SU-DHL-6 (cell line): ENCODE results near the gene ALDOB.

ENCODE experiments used
- H2AFZ ChIP-seq: fragments of 200-600 bp; sonication (generic); 2 replicates; pipeline ENCODE4 v1.6.1; 2014; ENCODE audit warnings: low read depth, mild to moderate bottlenecking, moderate library complexity, mixed read lengths, antibody characterized with exemption, low read length; ENCODE audit not compliant: severe bottlenecking
- H3F3A ChIP-seq: fragments of 200-600 bp; shearing (Covaris generic); 2 replicates; pipeline ENCODE4 v1.6.0; 2016; ENCODE audit warnings: antibody characterized with exemption, mild to moderate bottlenecking; ENCODE audit not compliant: insufficient read depth
- H3K27ac ChIP-seq: fragments of 200-600 bp; sonication (generic); 2 replicates; pipeline ENCODE4 v1.5.1; 2016; ENCODE audit warnings: low read depth, mild to moderate bottlenecking, low read length, moderate library complexity, mixed read lengths
- H3K27me3 ChIP-seq: fragments of 200-600 bp; sonication (generic), shearing (Covaris generic); 2 replicates; pipeline ENCODE4 v1.6.0; 2014; ENCODE audit warnings: mild to moderate bottlenecking, low read length
- H3K36me3 ChIP-seq: fragments of 200-600 bp; sonication (generic); 2 replicates; pipeline ENCODE4 v1.6.1; 2014; ENCODE audit warnings: mild to moderate bottlenecking, low read length, mixed read lengths
- H3K4me2 ChIP-seq: fragments of 300-600, 200-600 bp; shearing (Covaris generic), sonication (generic); 2 replicates; pipeline ENCODE4 v1.6.0; 2014; ENCODE audit warnings: low read length, low read depth, mild to moderate bottlenecking; ENCODE audit not compliant: poor library complexity, severe bottlenecking
- H3K4me3 ChIP-seq: fragments of 200-600 bp; sonication (generic); 2 replicates; pipeline ENCODE4 v1.5.1; 2014; ENCODE audit warnings: antibody characterized with exemption, low read length, mild to moderate bottlenecking, mixed read lengths; ENCODE audit not compliant: insufficient read depth, poor library complexity, severe bottlenecking
- H3K79me2 ChIP-seq: fragments of 200-600 bp; sonication (generic); 2 replicates; pipeline ENCODE4 v1.6.1; 2014; ENCODE audit warnings: mild to moderate bottlenecking, low read length, moderate library complexity; ENCODE audit not compliant: insufficient read depth
- H3K9ac ChIP-seq: fragments of 200-600 bp; sonication (generic); 2 replicates; pipeline ENCODE4 v1.7.0; 2014; ENCODE audit warnings: mild to moderate bottlenecking, low read length
- H3K9me2 ChIP-seq: fragments of 200-600 bp; sonication (generic); replicated peaks from 2 replicates; pipeline ENCODE4 v1.6.1; 2014; ENCODE audit warnings: low read length; ENCODE audit not compliant: insufficient read depth
- H3K9me3 ChIP-seq: fragments of 200-600 bp; sonication (generic); 2 replicates; pipeline ENCODE4 v1.6.1; 2014; ENCODE audit warnings: low read length, mixed read lengths; ENCODE audit not compliant: insufficient read depth
- H4K20me1 ChIP-seq: fragments of 200-600 bp; sonication (generic); 2 replicates; pipeline ENCODE4 v1.6.1; 2014; ENCODE audit warnings: low read depth, mild to moderate bottlenecking, antibody characterized with exemption, low read length, moderate library complexity, mixed read lengths
- EZH2phosphoT487 ChIP-seq: fragments of 200-600 bp; sonication (generic), shearing (Covaris generic); conservative IDR thresholded peaks from 2 replicates; pipeline ENCODE4 v1.6.1; 2018; ENCODE audit warnings: mild to moderate bottlenecking, antibody characterized with exemption, low read length, moderate library complexity, mixed read lengths
- TF ChIP-seq, protein P1 (sequence below): fragments of 200-600 bp; sonication (generic); IDR thresholded peaks from one replicate; pipeline ENCODE4 v1.5.1; 2017; ENCODE audit warnings: antibody characterized with exemption, mild to moderate bottlenecking, low read length, moderate library complexity; ENCODE audit not compliant: insufficient read depth, poor library complexity, severe bottlenecking

ALDOB gene

DNA sequence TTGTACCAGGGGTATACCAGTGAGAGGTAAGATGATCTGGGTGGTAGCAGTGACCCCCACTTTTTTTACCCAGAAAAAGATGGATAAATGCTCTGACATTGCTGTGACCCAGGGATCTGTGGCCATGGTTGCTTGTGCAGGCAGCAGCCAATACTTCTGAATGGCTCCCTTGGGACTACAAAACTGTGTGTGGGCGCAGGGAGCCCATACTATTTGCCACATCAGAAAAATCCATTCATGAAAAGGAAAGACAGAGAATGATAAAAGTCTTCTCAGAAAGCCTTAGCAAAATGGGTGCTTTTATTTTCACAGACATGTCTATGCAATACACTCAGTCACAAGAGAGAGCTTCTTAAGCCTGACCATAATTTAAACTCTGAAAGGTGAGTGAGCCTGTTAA, 37.3 kb upstream of the ALDOB start:
- H3K9me2 ChIP-seq: no peaks in the 10 kb centered on the region
- H2AFZ ChIP-seq: no peak overlapping the region
- no peaks in the 10 kb centered on the region for H3K79me2 ChIP-seq
- no peak overlapping the region for H3K27ac ChIP-seq
- no peaks in the 10 kb centered on the region for H4K20me1 ChIP-seq
- no peaks in the 10 kb centered on the region for H3K9me3 ChIP-seq
- H3K36me3 ChIP-seq: no peaks in the 10 kb centered on the region
- H3K4me2 ChIP-seq: no peak overlapping the region
- H3K27me3 ChIP-seq: no peaks in the 10 kb centered on the region
- no peak overlapping the region for H3K9ac ChIP-seq
- TF ChIP-seq EZH2phosphoT487: no peak
- TF ChIP-seq, protein P1, sequence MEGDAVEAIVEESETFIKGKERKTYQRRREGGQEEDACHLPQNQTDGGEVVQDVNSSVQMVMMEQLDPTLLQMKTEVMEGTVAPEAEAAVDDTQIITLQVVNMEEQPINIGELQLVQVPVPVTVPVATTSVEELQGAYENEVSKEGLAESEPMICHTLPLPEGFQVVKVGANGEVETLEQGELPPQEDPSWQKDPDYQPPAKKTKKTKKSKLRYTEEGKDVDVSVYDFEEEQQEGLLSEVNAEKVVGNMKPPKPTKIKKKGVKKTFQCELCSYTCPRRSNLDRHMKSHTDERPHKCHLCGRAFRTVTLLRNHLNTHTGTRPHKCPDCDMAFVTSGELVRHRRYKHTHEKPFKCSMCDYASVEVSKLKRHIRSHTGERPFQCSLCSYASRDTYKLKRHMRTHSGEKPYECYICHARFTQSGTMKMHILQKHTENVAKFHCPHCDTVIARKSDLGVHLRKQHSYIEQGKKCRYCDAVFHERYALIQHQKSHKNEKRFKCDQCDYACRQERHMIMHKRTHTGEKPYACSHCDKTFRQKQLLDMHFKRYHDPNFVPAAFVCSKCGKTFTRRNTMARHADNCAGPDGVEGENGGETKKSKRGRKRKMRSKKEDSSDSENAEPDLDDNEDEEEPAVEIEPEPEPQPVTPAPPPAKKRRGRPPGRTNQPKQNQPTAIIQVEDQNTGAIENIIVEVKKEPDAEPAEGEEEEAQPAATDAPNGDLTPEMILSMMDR: no peak
- no peaks in the 10 kb centered on the region for H3F3A ChIP-seq
- H3K4me3 ChIP-seq: no peak overlapping the region

DNA sequence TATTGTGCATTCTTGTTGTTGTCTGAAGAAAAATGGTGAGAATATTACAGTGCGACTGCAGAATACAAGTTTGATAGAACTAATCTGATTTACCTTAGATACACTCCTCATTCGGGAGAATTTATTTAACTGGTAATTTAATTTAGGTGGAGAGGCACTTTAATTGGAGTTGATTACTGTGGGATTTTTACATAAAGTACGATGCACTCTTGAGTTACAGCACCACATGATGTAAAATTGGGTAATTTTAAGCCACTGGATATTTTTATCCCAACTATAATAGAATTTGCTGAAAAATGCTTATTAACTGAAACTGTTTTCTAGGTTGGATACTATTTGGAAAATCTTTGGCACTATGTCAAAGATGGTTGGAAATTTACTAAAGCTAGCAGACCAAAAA, 35.4 kb upstream of the ALDOB start:
- Histone ChIP-seq H4K20me1 (no peaks in the 10 kb centered on the region), H3K27me3 (no peaks in the 10 kb centered on the region), H3F3A (no peaks in the 10 kb centered on the region), H3K79me2 (no peaks in the 10 kb centered on the region), H3K9ac (no peak overlapping the region), H3K4me3 (no peak overlapping the region), H2AFZ (no peak overlapping the region), H3K27ac (no peak overlapping the region), H3K9me2 (no peaks in the 10 kb centered on the region), H3K9me3 (no peaks in the 10 kb centered on the region), H3K4me2 (no peak overlapping the region), H3K36me3 (no peaks in the 10 kb centered on the region)
- no peak for TF ChIP-seq EZH2phosphoT487
- TF ChIP-seq, protein P1: no peak

GRCh38 chr9:101470021-101470420, 34.4 kb upstream of the ALDOB start:
- Histone ChIP-seq H3K9me2 (no peaks in the 10 kb centered on the region), H3K27me3 (peaks cover 3% of the 10 kb centered on the region; the same call in 1 of the 2 replicates), H2AFZ (no peak overlapping the region), H4K20me1 (no peaks in the 10 kb centered on the region), H3F3A (no peaks in the 10 kb centered on the region), H3K27ac (no peak overlapping the region), H3K4me2 (no peak overlapping the region), H3K36me3 (no peaks in the 10 kb centered on the region), H3K79me2 (no peaks in the 10 kb centered on the region), H3K9me3 (no peaks in the 10 kb centered on the region), H3K9ac (no peak overlapping the region), H3K4me3 (no peak overlapping the region)
- TF ChIP-seq EZH2phosphoT487: no peak
- TF ChIP-seq, protein P1: no peak
